ENCODE measurements around the gene RETREG1.

- TF ChIP-seq CTCF (IDR thresholded peaks at IDR 0.05; ENCODE audit: borderline replicate concordance, extremely low read depth, low read length, poor library complexity, severe bottlenecking) (no peak), EZH2 (IDR thresholded peaks at IDR 0.05; ENCODE audit: borderline replicate concordance, low read depth, low read length, severe bottlenecking) (no peak)
Measured at GRCh38 chr5:16459451-16459850, 157.3 kb downstream of the RETREG1 start.
